Urinary bladder (tissue), 4 donors: ENCODE measurements around the gene TAPBP. TPM values are rescaled to one million over a fixed set of nuclear protein-coding genes. Genes with fewer than 3 reads are reported as not detected.

Experiments
- DNase-seq: peaks from one replicate; pipeline ENCODE4 v3.0.0-alpha.2; 2015; ENCODE audit errors: extremely low spot score
- H3K27ac ChIP-seq: one replicate; pipeline ENCODE4 v1.5.1; 2013; ENCODE audit warnings: low read depth, mild to moderate bottlenecking, moderate library complexity
- H3K36me3 ChIP-seq: one replicate; pipeline ENCODE4 v1.6.1; 2013; ENCODE audit warnings: mild to moderate bottlenecking, moderate library complexity; ENCODE audit not compliant: insufficient read depth
- H3K4me1 ChIP-seq: one replicate; pipeline ENCODE4 v1.6.1; 2013; ENCODE audit warnings: mild to moderate bottlenecking, moderate library complexity; ENCODE audit not compliant: insufficient read depth
- H3K4me3 ChIP-seq: one replicate; pipeline ENCODE4 v1.5.1; 2013; ENCODE audit warnings: low read depth, low read length
- WGBS: extraction: QIAGEN DNeasy Blood & Tissue Kit; methylation state at CpG from one replicate; pipeline ENCODE4 v1.1.7; 2013; 5-methylcytosine and 5-hydroxymethylcytosine counted together
- polyA plus RNA-seq: library from polyadenylated mRNA; stranded (reverse); fragments of 200-250 nt; gene quantifications from one replicate; pipeline ENCODE4 v1.2.3, GENCODE V29; 2013
- total RNA-seq: library from RNA; depleted of rRNA; stranded (reverse); fragments of >200 nt; gene quantifications from one replicate; pipeline ENCODE4 v1.2.3, GENCODE V29; 2014
- donor health status: healthy with polysubstance abuse.
- donor health status: healthy.

The TAPBP gene
- total and polyA plus RNA-seq, 2 donors, result 43.0 to 48.8 TPM

DNA sequence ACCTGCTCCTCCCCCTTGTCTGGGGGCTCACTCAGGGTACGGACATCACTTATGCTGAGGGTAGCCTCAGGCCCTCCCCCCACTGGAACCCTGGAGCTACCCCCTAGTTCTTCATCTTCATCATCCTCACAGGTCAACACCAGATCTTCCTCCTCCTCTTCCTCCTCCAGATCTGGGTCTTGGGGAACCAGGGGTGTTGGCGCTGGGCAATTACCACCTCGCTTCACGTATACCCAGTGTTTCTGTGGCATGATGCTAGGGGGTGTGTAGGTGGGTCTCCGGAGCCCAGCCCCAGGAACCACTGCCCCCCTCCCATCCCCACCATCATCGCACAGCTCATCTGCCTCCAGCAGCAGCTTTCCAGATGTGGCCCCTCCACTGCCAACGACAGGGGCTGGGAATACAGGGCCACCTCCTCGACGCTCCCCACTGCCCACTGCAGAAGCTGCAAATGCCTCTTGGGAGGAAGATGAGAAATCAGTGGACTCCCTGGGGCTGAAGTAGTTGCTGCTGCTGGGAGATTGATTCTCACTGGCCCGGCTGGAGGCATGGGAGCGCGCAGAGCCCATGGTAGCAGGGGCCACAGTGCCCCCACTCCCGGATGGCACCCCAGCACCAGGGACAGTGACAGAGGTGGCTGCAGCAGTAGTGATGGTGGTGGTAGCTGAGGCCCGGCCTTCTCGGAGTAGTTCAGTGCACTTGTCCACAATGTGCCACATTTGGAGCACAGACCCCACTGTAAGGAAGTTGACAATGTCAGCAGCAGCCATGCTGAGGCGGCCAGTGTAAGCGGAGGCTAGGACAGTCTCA is 2.1 kb upstream of the TAPBP start:
- H3K4me3 ChIP-seq, result no peak overlapping the region
- no peaks in the 10 kb centered on the region for H3K36me3 ChIP-seq
- H3K27ac ChIP-seq, result no peak overlapping the region
- H3K4me1 ChIP-seq, result no peaks in the 10 kb centered on the region
- DNase-seq, result no peak
- WGBS, result 88% methylated on average over 17 of the region's 17 CpGs

DNA sequence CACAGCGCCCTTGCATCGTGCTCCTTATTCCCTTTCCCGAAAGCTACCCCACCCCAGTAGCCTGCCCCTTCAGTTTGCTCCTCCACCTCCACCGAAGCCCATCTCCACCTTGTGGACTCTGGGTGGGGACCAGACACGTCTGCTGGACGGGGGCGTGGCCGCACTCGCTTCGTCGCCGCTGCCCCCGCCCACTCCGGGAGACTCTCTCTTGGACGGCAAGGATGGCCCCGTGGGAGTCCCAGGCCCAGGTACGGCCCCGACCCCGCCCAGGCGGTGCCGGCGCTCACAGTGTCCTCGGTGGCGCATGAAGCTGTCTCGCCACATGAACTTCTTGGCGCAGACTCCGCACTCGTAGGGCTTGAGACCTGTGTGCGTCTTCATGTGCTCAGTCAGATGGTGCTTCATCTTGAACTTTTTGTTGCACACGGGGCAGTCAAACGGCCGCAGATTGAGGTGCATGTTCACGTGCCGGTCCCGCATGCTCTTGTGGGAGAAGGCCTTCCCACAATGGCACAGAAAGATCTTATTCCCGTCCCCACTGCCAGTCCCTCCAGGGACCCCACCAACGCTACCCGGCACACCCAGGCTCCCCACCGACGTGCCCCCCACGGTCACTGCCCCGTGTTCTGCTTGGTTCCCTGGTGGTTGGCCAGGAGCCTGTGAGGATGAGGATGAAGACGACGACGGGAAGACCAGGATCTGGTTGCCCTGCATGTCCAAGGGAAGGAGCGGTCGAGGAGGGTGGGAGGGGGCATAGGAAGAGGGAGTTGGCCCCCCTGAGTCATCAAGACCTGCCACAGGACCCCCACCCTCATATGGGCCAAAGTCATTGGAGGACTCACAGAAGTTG is 1.3 kb upstream of the TAPBP start:
- 37% methylated on average over 47 of the region's 47 CpGs for WGBS
- no peaks in the 10 kb centered on the region for H3K4me1 ChIP-seq
- H3K36me3 ChIP-seq, result no peaks in the 10 kb centered on the region
- peak overlapping the region; percentile 56 for H3K4me3 ChIP-seq
- H3K27ac ChIP-seq, result peak overlapping the region; percentile 98
- DNase-seq, result no peak

DNA sequence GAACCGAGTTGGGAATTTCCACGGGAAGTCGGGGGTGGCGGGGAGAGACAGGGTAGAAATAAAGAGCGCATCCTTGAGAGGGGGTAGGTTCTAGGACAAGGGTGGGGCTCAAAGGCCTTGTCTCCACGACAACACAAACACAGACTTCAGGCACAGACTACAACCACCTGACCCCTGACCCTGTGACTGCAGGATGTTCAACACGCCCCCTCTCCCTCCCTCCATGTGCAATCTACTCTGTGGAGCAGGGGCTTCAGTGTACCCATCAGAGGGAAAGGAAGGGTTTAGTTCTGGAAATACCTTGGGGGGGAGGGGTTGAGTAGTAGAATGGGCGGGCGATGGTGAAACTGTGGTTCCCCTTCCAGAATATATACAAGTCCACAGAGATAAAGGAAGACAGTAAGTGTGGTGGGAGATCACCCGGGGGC is 651 bp upstream of the TAPBP start:
- DNase-seq, result peak; percentile 54
- Histone ChIP-seq H3K36me3 (no peaks in the 10 kb centered on the region), H3K4me3 (peak overlapping the region; percentile 56), H3K27ac (peak overlapping the region; percentile 98), H3K4me1 (no peaks in the 10 kb centered on the region)
- WGBS, result 2% methylated on average over 10 of the region's 10 CpGs

DNA sequence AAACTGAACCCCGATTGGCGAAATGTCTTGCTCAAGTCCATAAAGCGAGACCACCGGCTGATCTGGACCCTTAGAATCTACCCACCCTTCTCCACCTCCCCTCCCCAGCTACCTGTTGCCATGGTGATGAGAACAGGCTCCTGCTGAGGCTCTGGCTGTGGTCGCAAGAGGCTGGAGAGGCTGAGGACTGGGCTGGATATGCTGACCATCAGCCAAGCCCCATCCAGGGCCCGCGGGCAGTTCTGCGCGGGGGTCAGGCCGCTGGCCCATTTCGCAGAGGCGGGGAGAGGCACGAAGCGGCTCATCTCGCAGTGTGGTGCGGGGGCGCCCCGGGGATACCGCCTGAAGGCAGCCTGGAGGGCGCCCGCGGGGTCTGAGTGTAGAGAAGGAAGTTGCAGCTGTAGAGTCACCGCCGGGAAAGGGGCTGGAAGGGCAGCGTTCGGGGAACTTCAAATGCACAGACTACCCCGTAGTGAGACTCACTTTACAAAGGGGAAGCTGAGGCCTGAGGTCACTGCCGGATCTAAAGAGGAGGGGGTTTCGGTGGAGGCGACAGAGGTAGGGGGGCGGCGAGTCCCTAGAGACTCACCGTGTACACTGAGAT is 671 bp downstream of the TAPBP start:
- no peaks in the 10 kb centered on the region for H3K4me1 ChIP-seq
- no peak for DNase-seq
- H3K4me3 ChIP-seq, result peak overlapping the region; percentile 56
- no peaks in the 10 kb centered on the region for H3K36me3 ChIP-seq
- peak overlapping the region; percentile 98 for H3K27ac ChIP-seq
- under 1% methylated on average over 33 of the region's 33 CpGs for WGBS

DNA sequence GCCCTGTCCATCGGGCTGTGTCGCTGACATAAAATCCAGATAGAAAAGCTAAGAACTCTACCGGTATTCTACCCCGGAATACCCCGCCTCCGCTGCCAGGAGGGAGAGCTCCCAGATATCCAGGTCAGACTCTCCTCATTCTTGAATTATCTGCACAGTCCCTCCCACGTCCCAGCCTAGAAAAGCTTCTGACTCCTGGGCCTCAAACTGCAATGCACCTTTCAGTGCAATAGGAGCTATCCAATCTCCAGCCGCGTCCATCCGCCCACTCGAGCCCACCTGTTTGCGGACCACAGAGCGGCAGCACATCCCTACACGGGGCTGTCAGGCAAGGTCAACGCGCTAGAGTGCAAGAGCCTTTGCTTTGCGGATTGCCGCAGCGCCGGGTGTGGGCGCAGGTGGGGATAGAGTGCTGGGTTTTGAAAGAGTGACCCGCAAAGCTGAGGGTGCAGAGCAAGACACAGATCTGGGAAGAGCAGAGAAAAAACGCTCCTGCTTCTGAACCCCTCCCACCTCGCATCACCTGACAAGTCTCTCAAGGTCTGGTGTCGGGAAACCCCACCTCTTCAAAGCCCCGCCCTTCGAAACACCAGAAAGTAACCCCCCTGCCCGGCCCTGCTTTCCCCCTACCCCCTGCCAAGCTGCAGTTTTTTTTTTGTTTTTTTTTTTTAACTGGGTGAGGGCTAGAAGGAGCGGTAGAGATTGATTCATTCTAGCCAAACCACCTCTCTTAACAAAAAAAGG is 1.3 kb downstream of the TAPBP start:
- 9% methylated on average over 29 of the region's 29 CpGs for WGBS
- Histone ChIP-seq H3K36me3 (no peaks in the 10 kb centered on the region), H3K4me3 (peak overlapping the region; percentile 56), H3K27ac (peak overlapping the region; percentile 98), H3K4me1 (no peaks in the 10 kb centered on the region)
- no peak for DNase-seq

DNA sequence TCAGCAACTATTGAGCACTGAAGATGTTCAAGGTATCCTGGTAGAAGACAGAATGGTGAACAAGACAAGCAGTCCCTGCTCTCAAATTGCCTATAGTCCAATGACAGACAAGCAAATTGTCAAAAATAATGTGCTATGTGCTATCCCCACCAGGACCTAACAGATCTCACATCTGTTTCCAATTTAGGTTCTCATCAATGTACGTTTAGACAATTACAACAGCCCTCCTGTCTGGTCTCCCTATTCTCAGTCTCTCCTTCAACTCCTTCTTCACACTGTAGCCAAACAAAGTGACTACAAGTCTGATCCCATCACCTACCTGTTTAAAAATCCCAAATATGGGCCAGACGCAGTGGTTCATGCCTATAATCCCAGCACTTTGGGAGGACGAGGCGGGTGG is 7.5 kb downstream of the TAPBP start:
- 79% methylated on average over 4 of the region's 4 CpGs for WGBS
- no peak overlapping the region for H3K27ac ChIP-seq
- peaks cover 3% of the 10 kb centered on the region for H3K36me3 ChIP-seq
- no peaks in the 10 kb centered on the region for H3K4me1 ChIP-seq
- DNase-seq, result no peak
- no peak overlapping the region for H3K4me3 ChIP-seq

DNA sequence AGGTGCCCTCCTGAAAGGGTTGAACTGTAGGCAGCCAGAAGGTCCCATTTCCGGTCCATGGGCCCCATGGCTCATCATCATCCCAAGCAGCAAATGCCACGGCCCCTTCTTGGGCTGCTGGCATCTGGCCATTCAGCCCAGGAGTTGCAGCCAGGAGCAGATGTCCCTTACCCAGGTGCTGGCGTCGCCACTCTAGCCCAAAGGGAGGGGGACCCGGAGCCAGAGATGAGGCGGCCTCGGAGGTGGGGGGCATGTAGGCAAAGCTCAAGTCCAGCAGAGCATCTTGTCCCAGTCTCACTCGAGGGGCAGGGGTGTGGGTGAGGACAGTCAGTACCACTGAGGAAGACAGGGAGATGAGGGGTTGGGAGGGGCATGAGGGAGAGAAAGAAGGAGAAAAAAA is 8.8 kb downstream of the TAPBP start:
- DNase-seq, result no peak
- 82% methylated on average over 8 of the region's 8 CpGs for WGBS
- H3K4me3 ChIP-seq, result no peak overlapping the region
- H3K27ac ChIP-seq, result no peak overlapping the region
- peaks cover 3% of the 10 kb centered on the region for H3K36me3 ChIP-seq
- no peaks in the 10 kb centered on the region for H3K4me1 ChIP-seq

DNA sequence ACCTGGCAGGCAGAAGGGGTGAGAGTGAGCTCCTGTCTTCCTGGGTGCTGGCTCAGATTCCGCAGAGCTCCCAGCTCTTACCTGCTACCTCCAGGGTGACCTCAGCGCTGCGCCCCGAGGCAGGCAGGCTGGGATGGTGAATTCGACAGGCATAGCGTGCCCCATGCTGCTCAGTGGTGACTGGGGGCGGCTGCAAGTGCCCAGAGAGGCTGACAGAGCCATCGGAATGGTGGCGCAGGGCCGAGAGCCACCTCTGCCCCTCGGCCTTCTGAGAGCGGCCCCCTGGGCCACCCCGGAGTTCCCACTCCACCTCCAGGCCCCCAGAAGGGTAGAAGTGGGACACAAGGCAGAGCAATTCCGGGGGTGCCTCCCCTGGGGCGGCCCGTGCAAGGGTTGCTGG is 9.7 kb downstream of the TAPBP start:
- WGBS, result 86% methylated on average over 16 of the region's 16 CpGs
- no peaks in the 10 kb centered on the region for H3K4me1 ChIP-seq
- no peak overlapping the region for H3K27ac ChIP-seq
- H3K36me3 ChIP-seq, result peaks cover 3% of the 10 kb centered on the region
- DNase-seq, result no peak
- H3K4me3 ChIP-seq, result no peak overlapping the region

DNA sequence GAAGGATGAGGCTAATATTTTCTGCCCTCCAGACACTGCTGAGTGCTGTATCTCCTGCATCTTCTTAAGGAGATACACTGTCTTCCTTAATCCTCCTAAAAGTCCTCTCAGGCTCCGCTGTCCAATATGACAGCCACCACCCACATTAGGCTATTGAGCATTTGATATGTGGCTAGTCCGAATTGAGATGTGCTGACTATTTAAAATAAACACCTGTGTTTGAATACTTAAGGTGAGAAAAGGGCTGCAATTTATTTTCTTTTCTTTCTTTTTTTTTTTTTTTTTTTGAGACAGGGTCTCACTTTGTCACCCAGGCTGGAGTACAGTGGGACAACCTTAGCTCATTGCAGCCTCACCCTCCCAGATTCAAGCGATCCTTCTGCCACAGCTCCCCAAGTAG is 12.0 kb downstream of the TAPBP start:
- no peak overlapping the region for H3K4me3 ChIP-seq
- H3K36me3 ChIP-seq, result peaks cover 3% of the 10 kb centered on the region
- WGBS, result 91% methylated on average over 3 of the region's 3 CpGs
- DNase-seq, result no peak
- no peaks in the 10 kb centered on the region for H3K4me1 ChIP-seq
- H3K27ac ChIP-seq, result no peak overlapping the region

DNA sequence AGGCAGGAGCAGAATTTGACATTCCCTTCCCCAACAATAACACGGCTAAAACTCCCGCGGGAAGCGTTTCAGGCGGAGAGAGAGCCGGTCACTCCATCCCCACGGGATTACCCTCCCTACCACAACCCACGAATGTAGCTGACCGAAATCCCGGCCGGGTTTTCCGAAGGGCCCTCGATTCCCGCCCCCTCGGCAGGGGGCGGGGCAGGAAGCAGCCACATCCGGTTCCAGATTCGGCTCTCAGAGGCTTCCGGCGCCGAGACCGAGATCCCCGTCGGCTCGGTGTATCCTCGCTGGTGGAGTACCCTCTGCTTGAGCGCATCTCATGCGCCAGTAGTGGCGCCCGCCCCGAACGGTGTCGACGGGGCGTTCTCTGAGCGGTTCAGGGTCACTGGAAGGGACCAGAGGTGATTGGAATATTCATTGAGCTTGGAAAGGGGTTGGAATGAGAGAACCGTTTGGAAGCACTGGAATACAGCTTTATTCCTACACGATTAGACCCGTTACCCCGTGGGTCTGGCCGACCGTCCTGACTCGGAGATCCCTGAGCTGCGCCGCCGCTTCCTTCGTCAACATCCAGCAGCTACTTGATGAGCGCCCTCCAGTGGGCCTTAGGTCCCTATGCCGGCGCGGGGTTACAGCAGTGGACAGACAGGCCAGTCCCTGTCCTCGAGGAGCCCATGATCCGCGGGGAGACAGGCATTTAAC is 14.5 kb downstream of the TAPBP start:
- DNase-seq, result peak; percentile 86
- Histone ChIP-seq H3K36me3 (peaks cover 3% of the 10 kb centered on the region), H3K27ac (peak overlapping the region; percentile 92), H3K4me3 (peak overlapping the region; percentile 83), H3K4me1 (no peaks in the 10 kb centered on the region)
- WGBS, result under 1% methylated on average over 54 of the region's 54 CpGs

DNA sequence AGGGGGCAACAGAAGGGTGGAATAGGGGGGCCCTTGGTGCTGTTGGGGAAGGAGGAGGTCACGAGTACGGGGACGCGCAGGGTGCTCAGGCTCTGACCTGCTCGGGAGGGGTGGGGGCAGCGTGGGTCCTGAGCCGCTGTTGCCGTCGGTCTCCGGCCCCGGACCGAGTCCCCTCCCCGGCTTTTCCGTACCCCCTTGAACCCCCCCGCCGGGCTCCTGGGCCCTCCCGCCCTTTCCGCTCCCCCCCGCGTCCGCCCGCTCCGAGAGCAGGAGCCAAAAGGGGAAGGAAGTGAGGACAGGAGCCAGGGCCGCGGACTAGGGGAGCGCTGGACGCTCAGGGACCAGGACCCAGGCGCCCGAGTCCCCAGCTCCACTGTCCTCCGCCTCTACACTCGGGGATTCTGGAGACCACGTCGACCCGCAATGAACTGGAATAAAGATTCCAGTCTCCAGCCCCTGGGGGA is 15.1 kb downstream of the TAPBP start, which contains the start of gene RGL2:
Gene RGL2, minus strand, starts transcription at position 170 of the 464 bp plus-strand sequence. CDS start 332 bp downstream, outside the sequence.
- H3K4me1 ChIP-seq, result no peaks in the 10 kb centered on the region
- no peak for DNase-seq
- peak within 1 kb of the TSS; percentile 83 for H3K4me3 ChIP-seq
- WGBS, result 1% methylated on average over 34 of the region's 34 CpGs
- H3K27ac ChIP-seq, result peak within 1 kb of the TSS; percentile 92
- no peaks in the 10 kb centered on the region for H3K36me3 ChIP-seq

DNA sequence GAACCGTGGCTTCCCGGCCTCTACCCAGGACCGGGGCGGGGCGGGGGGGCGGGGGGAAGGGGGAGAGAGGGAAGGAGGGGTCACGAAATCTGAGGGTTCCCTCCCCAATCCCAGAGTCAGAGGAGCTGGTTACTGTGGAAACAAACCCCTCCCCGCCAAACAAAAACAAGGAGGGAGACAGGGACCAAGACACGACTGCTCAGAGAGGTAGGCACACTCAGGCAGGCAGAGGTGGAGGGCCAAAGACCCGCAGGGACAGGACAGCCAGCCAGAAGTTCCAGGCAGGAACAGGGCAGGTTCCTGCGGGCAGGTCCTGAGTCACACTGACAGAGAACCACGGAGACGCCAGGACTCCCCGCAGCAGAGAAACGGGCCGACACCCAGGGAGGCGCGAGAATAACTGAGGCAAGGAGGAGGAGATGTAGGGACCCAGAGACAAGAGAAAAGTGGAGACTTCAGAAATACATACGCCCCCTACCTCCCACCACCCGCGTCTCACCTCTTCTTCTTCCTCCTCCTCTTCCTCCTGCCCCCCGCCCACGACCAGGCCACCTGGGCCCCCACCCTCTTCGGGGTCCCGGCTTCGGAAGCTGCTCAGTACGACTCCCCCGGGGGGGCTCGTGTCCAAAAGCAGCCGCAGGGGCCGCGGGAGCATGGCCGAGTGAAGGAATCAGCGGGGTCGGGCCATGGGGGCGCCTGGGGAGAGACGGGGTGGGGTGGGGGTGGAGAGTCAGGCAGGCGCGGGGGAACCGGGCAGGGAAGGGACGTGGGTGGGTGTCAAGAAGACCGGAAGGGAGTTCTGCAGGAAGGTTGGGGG is 15.7 kb downstream of the TAPBP start:
- H3K4me1 ChIP-seq, result no peaks in the 10 kb centered on the region
- WGBS, result 2% methylated on average over 42 of the region's 42 CpGs
- peak overlapping the region; percentile 83 for H3K4me3 ChIP-seq
- DNase-seq, result peak; percentile 67
- peak overlapping the region; percentile 92 for H3K27ac ChIP-seq
- no peaks in the 10 kb centered on the region for H3K36me3 ChIP-seq
